Peyer's patch (tissue), 4 donors: ENCODE results near the gene RBM20. TPM values are rescaled to one million over a fixed set of nuclear protein-coding genes. Genes with fewer than 3 reads are reported as not detected.

ENCODE experiments used
- DNase-seq, 3 donors: peaks; one replicate each; pipeline ENCODE4 v3.0.0-alpha.2; 2017 to 2019
- H3K27ac ChIP-seq, 4 donors: fragments of 200-600 bp; sonication (generic); one replicate each; pipeline ENCODE4 v1.5.1; 2016 to 2019
- H3K27me3 ChIP-seq, 2 donors: fragments of 200-600 bp; sonication (generic); one replicate each; pipeline ENCODE4 v1.5.1; 2019
- H3K36me3 ChIP-seq, 3 donors: fragments of 200-600 bp; sonication (generic); one replicate each; pipeline ENCODE4 v1.5.1; 2016 to 2019
- H3K4me1 ChIP-seq, 4 donors: fragments of 200-600 bp; sonication (generic); one replicate each; pipeline ENCODE4 v1.5.1; 2016 to 2019
- H3K4me3 ChIP-seq, 4 donors: fragments of 200-600 bp; sonication (generic); 1 replicate in 3 of 4; 2 replicates in 1 of 4; pipeline ENCODE4 v1.5.1; 2016 to 2019; ENCODE audit warnings: mild to moderate bottlenecking in 1 of 4
- H3K9me3 ChIP-seq, 4 donors: fragments of 200-600 bp; sonication (generic); one replicate each; pipeline ENCODE4 v1.5.1; 2016 to 2019; ENCODE audit warnings: mild to moderate bottlenecking in 1 of 4
- POLR2A ChIP-seq, 2 donors: fragments of 450-650 bp; IDR thresholded peaks; one replicate each; pipeline ENCODE4 v1.5.1; 2017; ENCODE audit warnings: antibody characterized with exemption in 2 of 2, mild to moderate bottlenecking in 2 of 2, moderate library complexity in 2 of 2
- total RNA-seq, 4 donors: library from RNA; depleted of rRNA; stranded (reverse); fragments of >200 nt; gene quantifications; one replicate each; pipeline ENCODE4 v1.1.0, GENCODE V29; 2016
- TF ChIP-seq, protein P1 (sequence below), 6 experiments: fragments of 450-650 bp in 4 of 6; fragments of 200-600 bp in 2 of 6; sonication (generic) in 1 of 6; IDR thresholded peaks; one replicate each; pipeline ENCODE4 v1.5.1; 2017 to 2019; ENCODE audit warnings: antibody characterized with exemption in 6 of 6, mild to moderate bottlenecking in 3 of 6, moderate library complexity in 1 of 6

Gene RBM20
- total RNA-seq, 4 donors from 2014 or later = 0.80 to 4.1 (median 1.2) TPM

GRCh38 chr10:110730345-110731050 is 86.4 kb downstream of the RBM20 start:
- Histone ChIP-seq H3K9me3 (no peaks in the 10 kb centered on the region), H3K27ac (no peak overlapping the region), H3K27me3 (no peaks in the 10 kb centered on the region), H3K4me3 (no peak overlapping the region), H3K4me1 (no peaks in the 10 kb centered on the region), H3K36me3 (no peaks in the 10 kb centered on the region)
- TF ChIP-seq, protein P1, sequence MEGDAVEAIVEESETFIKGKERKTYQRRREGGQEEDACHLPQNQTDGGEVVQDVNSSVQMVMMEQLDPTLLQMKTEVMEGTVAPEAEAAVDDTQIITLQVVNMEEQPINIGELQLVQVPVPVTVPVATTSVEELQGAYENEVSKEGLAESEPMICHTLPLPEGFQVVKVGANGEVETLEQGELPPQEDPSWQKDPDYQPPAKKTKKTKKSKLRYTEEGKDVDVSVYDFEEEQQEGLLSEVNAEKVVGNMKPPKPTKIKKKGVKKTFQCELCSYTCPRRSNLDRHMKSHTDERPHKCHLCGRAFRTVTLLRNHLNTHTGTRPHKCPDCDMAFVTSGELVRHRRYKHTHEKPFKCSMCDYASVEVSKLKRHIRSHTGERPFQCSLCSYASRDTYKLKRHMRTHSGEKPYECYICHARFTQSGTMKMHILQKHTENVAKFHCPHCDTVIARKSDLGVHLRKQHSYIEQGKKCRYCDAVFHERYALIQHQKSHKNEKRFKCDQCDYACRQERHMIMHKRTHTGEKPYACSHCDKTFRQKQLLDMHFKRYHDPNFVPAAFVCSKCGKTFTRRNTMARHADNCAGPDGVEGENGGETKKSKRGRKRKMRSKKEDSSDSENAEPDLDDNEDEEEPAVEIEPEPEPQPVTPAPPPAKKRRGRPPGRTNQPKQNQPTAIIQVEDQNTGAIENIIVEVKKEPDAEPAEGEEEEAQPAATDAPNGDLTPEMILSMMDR (IDR thresholded peaks at IDR 0.05) = no peak
- TF ChIP-seq POLR2A (IDR thresholded peaks at IDR 0.05) = no peak
- no peak for DNase-seq

- no peak for DNase-seq
- Histone ChIP-seq H3K4me1 (no peaks in the 10 kb centered on the region), H3K27ac (no peak overlapping the region), H3K9me3 (no peaks in the 10 kb centered on the region), H3K36me3 (no peaks in the 10 kb centered on the region), H3K4me3 (peak overlapping the region in 1 of 4 donors; percentile 24), H3K27me3 (no peaks in the 10 kb centered on the region)
- TF ChIP-seq POLR2A (IDR thresholded peaks at IDR 0.05) = no peak
- TF ChIP-seq, protein P1 (IDR thresholded peaks at IDR 0.05) = no peak
These were observed 89.2 kb downstream of the RBM20 start for GRCh38 chr10:110733218-110733952.

- Histone ChIP-seq H3K4me1 (no peaks in the 10 kb centered on the region), H3K27me3 (no peaks in the 10 kb centered on the region), H3K27ac (no peak overlapping the region), H3K9me3 (no peaks in the 10 kb centered on the region), H3K36me3 (no peaks in the 10 kb centered on the region), H3K4me3 (no peak overlapping the region)
- DNase-seq = no peak
- no peak for TF ChIP-seq POLR2A (IDR thresholded peaks at IDR 0.05)
- TF ChIP-seq, protein P1 (IDR thresholded peaks at IDR 0.05) = no peak
These were observed 91.5 kb downstream of the RBM20 start for GRCh38 chr10:110735620-110736027.

- Histone ChIP-seq H3K36me3 (no peaks in the 10 kb centered on the region), H3K27ac (no peak overlapping the region), H3K27me3 (no peaks in the 10 kb centered on the region), H3K4me3 (no peak overlapping the region), H3K4me1 (no peaks in the 10 kb centered on the region), H3K9me3 (no peaks in the 10 kb centered on the region)
- TF ChIP-seq POLR2A (IDR thresholded peaks at IDR 0.05) = no peak
- TF ChIP-seq, protein P1 (IDR thresholded peaks at IDR 0.05) = no peak
- no peak for DNase-seq
These were observed 93.9 kb downstream of the RBM20 start for GRCh38 chr10:110737886-110738634.

- Histone ChIP-seq H3K36me3 (no peaks in the 10 kb centered on the region), H3K9me3 (no peaks in the 10 kb centered on the region), H3K4me1 (no peaks in the 10 kb centered on the region), H3K4me3 (no peak overlapping the region), H3K27ac (no peak overlapping the region), H3K27me3 (no peaks in the 10 kb centered on the region)
- no peak for DNase-seq
- TF ChIP-seq POLR2A (IDR thresholded peaks at IDR 0.05) = no peak
- TF ChIP-seq, protein P1 (IDR thresholded peaks at IDR 0.05) = no peak
These were observed 95.7 kb downstream of the RBM20 start for GRCh38 chr10:110739811-110740271.
